Small intestine (tissue), 4 donors: ENCODE results near the gene CD72. TPM values are rescaled to one million over a fixed set of nuclear protein-coding genes. Genes with fewer than 3 reads are reported as not detected.

Experiments
- polyA plus RNA-seq, 4 donors: library from polyadenylated mRNA; stranded (reverse) in 3 of 4; unstranded in 1 of 4; fragments of 200-250 nt in 3 of 4; fragments of 120-200 nt in 1 of 4; gene quantifications; one replicate each; pipeline versions ENCODE4 v1.2.1 to v1.2.3, GENCODE V29; 2013
- donor health status: healthy with polysubstance abuse.
- donor health status: Bipolar disorder and iron deficiency.
- donor health status: healthy.

The CD72 gene
- polyA plus RNA-seq, 4 donors: 0.54 to 2.3 (median 1.6) TPM

Other genes with a start within 250 kb of the CD72 start
- 1 to 10 TPM; 2.2 to 8.9 (median 5.2) TPM for gene RUSC2, start 128.3 kb downstream of the CD72 start, polyA plus RNA-seq
- 10 to 100 TPM; 22.4 to 53.0 (median 43.1) TPM for gene TESK1, start 13.2 kb downstream of the CD72 start, polyA plus RNA-seq
- 1 to 10 TPM in 3 of 4 donors, under 1 TPM in 1; 0.89 to 5.9 (median 1.4) TPM for gene SIT1, start 32.5 kb upstream of the CD72 start, polyA plus RNA-seq
- gene RMRP, start 39.6 kb upstream of the CD72 start, polyA plus RNA-seq: 100 to 1,000 TPM in 1 of 4 donors, not detected in 3; 269 TPM
- 10 to 100 TPM; 10.6 to 49.0 (median 27.3) TPM for gene CCDC107, start 39.9 kb upstream of the CD72 start, polyA plus RNA-seq
- gene ARHGEF39, start 46.8 kb upstream of the CD72 start, polyA plus RNA-seq: 1 to 10 TPM in 2 of 4 donors, under 1 TPM in 2; 0.54 to 8.7 (median 3.3) TPM
- gene CA9, start 55.5 kb upstream of the CD72 start, polyA plus RNA-seq: 100 to 1,000 TPM in 1 of 4 donors, 1 to 10 TPM in 2, under 1 TPM in 1; 0.09 to 172 (median 4.4) TPM
- gene TPM2, start 71.5 kb upstream of the CD72 start, polyA plus RNA-seq: 100 to 1,000 TPM in 1 of 4 donors, 10 to 100 TPM in 3; 23.0 to 253 (median 81.2) TPM
- 100 to 1,000 TPM in 1 of 4 donors, 10 to 100 TPM in 3; 82.1 to 103 (median 88.5) TPM for gene TLN1, start 113.8 kb upstream of the CD72 start, polyA plus RNA-seq
- gene CREB3, start 114.3 kb upstream of the CD72 start, polyA plus RNA-seq: 10 to 100 TPM; 22.3 to 31.2 (median 27.7) TPM
- 100 to 1,000 TPM in 3 of 4 donors, 10 to 100 TPM in 1; 63.4 to 176 (median 136) TPM for gene GBA2, start 130.8 kb upstream of the CD72 start, polyA plus RNA-seq
- gene RGP1, start 130.9 kb upstream of the CD72 start, polyA plus RNA-seq: 10 to 100 TPM in 3 of 4 donors, 1 to 10 TPM in 1; 8.1 to 20.9 (median 15.4) TPM
- under 1 TPM in 2 of 4 donors, not detected in 2; 0.18 to 0.52 TPM for gene MSMP, start 135.9 kb upstream of the CD72 start, polyA plus RNA-seq
- gene NPR2, start 173.2 kb upstream of the CD72 start, polyA plus RNA-seq: 10 to 100 TPM in 1 of 4 donors, 1 to 10 TPM in 2, under 1 TPM in 1; 0.89 to 12.0 (median 4.9) TPM
- gene SPAG8, start 193.8 kb upstream of the CD72 start, polyA plus RNA-seq: under 1 TPM in 2 of 4 donors, not detected in 2; 0.49 to 0.72 TPM
- gene HINT2, start 196.6 kb upstream of the CD72 start, polyA plus RNA-seq: 100 to 1,000 TPM in 2 of 4 donors, 10 to 100 TPM in 2; 34.4 to 138 (median 93.9) TPM
- under 1 TPM in 1 of 4 donors, not detected in 3; 0.09 TPM for gene FAM221B, start 210.3 kb upstream of the CD72 start, polyA plus RNA-seq
- 10 to 100 TPM in 1 of 4 donors, 1 to 10 TPM in 2, under 1 TPM in 1; 0.89 to 35.9 (median 4.5) TPM for gene TMEM8B, start 210.8 kb upstream of the CD72 start, polyA plus RNA-seq